Mucosa of descending colon (tissue), 3 donors: ENCODE measurements around the gene SLIT3. TPM values are rescaled to one million over a fixed set of nuclear protein-coding genes. Genes with fewer than 3 reads are reported as not detected.
A peak's percentile ranks its signal among the peaks of the same experiment; 100 is the strongest.

Experiments
- ATAC-seq: fragments of 200-7000 bp; cut with Tn5 transposase; one replicate; pipeline ENCODE4 v1.9.1; 2020; ENCODE audit warnings: mild to moderate bottlenecking, moderate library complexity
- DNase-seq, 3 donors: peaks; one replicate each; pipeline ENCODE4 v3.0.0-alpha.2; 2020
- H3K36me3 ChIP-seq: fragments of 200-600 bp; one replicate; pipeline ENCODE4 v1.8.0; 2021; ENCODE audit warnings: low read depth, mild to moderate bottlenecking
- H3K4me1 ChIP-seq: fragments of 200-600 bp; one replicate; pipeline ENCODE4 v1.8.0; 2021; ENCODE audit warnings: low read depth, mild to moderate bottlenecking
- H3K4me3 ChIP-seq: fragments of 200-600 bp; one replicate; pipeline ENCODE4 v1.8.0; 2021; ENCODE audit warnings: mild to moderate bottlenecking
- H3K9me3 ChIP-seq: fragments of 200-600 bp; one replicate; pipeline ENCODE4 v1.8.0; 2021; ENCODE audit warnings: mild to moderate bottlenecking
- intact Hi-C, 2 donors: fragments of 100-400 bp; cut with DNase I in 1 of 2; cut with micrococcal nuclease in 1 of 2; formaldehyde crosslinking; loops; one replicate each; pipeline versions ENCODE4 v1.11.0 to v1.11.1; 2022; cut with DNase I, micrococcal nuclease
- total RNA-seq, 3 donors: library from RNA; stranded (reverse); fragmentation: NEBNext Ultra II Directional in 2 of 3; extraction: Animal tissue kit (Norgen Biotek cat#: 25700) in 2 of 3; gene quantifications; one replicate each; pipeline versions ENCODE4 v1.2.1 to v1.2.4, GENCODE V29; 2021 to 2023
- TF ChIP-seq, protein P1 (sequence below): fragments of 200-600 bp; IDR thresholded peaks from one replicate; pipeline ENCODE4 v1.8.0; 2022; ENCODE audit warnings: antibody characterized with exemption, mild to moderate bottlenecking
- donor health status: DM: no; HTN: no; CAD: no; lungs with moderate emphysema.
- donor health status: DM: no; HTN: no; CAD: no.
- donor health status: DM: no; HTN: yes; CAD: no.

The SLIT3 gene
- total RNA-seq, 3 donors from 2014 or later: 4.2 to 25.5 (median 16.1) TPM

DNA sequence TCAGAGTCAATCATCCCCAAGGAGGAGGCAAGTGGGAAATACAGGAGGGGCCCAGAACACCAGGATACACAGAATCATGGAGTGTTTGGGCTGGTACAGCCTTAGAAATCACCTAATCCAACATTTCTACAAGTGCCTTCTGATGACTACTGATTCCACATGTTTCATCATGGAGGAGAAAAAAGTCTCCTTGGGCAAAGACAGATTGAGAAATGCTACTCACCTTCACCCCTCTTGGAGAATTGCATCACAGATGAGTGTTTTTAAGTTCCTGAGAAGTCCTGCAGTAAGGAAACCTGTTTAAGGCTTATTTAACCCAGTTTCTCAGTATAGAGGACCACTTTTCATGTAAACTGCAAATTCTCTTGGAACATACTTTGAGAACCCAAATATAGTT is 2.2 kb upstream of the SLIT3 start:
- Histone ChIP-seq H3K36me3 (no peaks in the 10 kb centered on the region), H3K4me1 (peaks cover 4% of the 10 kb centered on the region), H3K4me3 (no peak overlapping the region), H3K9me3 (no peaks in the 10 kb centered on the region)
- intact Hi-C loops: loop anchor here (2.0 to 10.0 kb wide), 2 partner anchors 316 to 628 kb away; no protein-coding TSS in a partner anchor
- ATAC-seq (no peak), DNase-seq (no peak)
- TF ChIP-seq, protein P1, sequence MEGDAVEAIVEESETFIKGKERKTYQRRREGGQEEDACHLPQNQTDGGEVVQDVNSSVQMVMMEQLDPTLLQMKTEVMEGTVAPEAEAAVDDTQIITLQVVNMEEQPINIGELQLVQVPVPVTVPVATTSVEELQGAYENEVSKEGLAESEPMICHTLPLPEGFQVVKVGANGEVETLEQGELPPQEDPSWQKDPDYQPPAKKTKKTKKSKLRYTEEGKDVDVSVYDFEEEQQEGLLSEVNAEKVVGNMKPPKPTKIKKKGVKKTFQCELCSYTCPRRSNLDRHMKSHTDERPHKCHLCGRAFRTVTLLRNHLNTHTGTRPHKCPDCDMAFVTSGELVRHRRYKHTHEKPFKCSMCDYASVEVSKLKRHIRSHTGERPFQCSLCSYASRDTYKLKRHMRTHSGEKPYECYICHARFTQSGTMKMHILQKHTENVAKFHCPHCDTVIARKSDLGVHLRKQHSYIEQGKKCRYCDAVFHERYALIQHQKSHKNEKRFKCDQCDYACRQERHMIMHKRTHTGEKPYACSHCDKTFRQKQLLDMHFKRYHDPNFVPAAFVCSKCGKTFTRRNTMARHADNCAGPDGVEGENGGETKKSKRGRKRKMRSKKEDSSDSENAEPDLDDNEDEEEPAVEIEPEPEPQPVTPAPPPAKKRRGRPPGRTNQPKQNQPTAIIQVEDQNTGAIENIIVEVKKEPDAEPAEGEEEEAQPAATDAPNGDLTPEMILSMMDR: no peak

DNA sequence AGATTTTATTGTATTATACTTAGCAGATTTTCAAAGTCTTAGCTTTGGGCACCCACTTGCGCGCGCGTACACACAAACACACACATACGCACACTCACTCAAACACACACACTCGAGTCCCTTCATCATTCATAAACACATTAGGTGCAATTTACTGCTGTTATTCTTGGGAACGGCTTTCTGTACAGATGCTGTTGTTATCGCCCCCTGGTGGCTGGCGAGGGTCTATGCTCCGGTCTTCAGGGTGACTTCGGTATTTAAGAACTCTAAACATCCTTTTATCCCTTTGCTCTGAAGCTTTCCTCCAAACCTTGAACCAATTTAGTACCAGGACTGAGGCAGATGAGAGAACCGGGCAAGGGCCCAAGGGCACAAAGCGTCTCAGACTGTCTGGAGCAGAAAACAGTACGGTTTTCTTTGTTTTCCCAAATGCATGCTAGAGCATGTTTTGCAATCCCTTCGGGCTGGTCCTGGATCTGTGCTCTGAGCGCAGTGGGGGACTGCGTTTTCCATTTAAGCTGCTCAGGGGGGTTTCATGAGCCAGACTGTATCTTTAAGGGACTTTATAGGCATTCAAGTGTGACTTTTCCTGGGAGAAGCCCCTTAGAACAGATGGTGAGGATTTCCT is 1.7 kb upstream of the SLIT3 start:
- Histone ChIP-seq H3K4me1 (peaks cover 4% of the 10 kb centered on the region), H3K9me3 (no peaks in the 10 kb centered on the region), H3K4me3 (no peak overlapping the region), H3K36me3 (no peaks in the 10 kb centered on the region)
- TF ChIP-seq, protein P1: peak; percentile 79
- intact Hi-C loops: loop anchor here (2.0 to 10.0 kb wide), 2 partner anchors 316 to 628 kb away; no protein-coding TSS in a partner anchor
- DNase-seq (peak; percentile 63 to 76 (median 70)), ATAC-seq (peak; percentile 66)

DNA sequence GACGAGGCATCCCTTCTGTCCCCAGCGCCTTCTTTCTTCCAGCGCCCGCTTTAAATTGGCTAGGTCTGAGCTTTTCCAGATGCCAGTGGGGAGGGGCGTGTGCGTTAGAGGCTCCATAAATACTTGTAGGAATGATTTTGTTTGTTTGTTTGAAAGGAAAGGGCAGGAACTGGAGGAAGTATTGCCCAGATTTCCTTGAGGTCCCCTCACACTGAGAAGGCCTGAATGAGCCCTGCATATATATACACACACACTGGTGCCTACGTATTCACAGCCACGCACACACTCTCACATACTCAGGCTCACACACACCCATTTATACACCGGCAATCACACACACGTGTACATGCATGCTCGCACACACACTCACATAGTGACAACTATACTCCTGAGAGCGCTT is 1.0 kb upstream of the SLIT3 start:
- intact Hi-C loops: loop anchor here (2.0 to 10.0 kb wide), 2 partner anchors 315 to 627 kb away; no protein-coding TSS in a partner anchor
- Histone ChIP-seq H3K4me3 (no peak overlapping the region), H3K4me1 (peaks cover 4% of the 10 kb centered on the region), H3K9me3 (no peaks in the 10 kb centered on the region), H3K36me3 (no peaks in the 10 kb centered on the region)
- no peak for ATAC-seq
- no peak for DNase-seq
- TF ChIP-seq, protein P1: no peak

DNA sequence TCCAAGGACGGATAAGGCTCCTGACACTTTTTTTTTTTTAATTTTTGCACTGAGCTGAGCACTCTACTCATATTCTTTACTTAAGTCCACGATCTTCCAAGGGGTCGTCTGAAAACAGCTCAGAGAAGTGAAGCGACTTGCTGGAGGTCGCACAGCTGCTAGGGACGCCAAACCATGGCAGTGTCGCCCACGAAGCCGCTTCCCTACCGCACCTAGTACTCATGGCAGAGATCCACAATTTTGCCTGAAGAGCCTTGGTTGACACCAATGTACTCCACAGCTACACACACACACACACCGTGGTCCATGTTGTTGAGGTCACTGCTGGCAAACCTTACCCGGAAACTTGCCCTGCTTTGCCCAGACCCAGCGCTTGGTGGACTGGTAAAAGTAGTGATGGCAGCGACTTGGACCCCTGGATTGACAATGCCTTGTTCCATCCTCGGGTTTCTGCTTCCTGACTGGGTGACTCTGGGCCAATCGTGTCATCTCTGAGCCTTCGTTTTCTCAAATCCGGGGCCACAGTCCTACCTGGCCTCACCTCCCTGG is 521 bp upstream of the SLIT3 start:
- DNase-seq: no peak
- peaks cover 4% of the 10 kb centered on the region for H3K4me1 ChIP-seq
- no peak overlapping the region for H3K4me3 ChIP-seq
- TF ChIP-seq, protein P1: no peak
- H3K9me3 ChIP-seq: no peaks in the 10 kb centered on the region
- intact Hi-C loops: loop anchor here in 1 of 2 donors (10.0 kb wide), 1 partner anchor 627 kb away; no protein-coding TSS in a partner anchor
- H3K36me3 ChIP-seq: no peaks in the 10 kb centered on the region
- no peak for ATAC-seq

DNA sequence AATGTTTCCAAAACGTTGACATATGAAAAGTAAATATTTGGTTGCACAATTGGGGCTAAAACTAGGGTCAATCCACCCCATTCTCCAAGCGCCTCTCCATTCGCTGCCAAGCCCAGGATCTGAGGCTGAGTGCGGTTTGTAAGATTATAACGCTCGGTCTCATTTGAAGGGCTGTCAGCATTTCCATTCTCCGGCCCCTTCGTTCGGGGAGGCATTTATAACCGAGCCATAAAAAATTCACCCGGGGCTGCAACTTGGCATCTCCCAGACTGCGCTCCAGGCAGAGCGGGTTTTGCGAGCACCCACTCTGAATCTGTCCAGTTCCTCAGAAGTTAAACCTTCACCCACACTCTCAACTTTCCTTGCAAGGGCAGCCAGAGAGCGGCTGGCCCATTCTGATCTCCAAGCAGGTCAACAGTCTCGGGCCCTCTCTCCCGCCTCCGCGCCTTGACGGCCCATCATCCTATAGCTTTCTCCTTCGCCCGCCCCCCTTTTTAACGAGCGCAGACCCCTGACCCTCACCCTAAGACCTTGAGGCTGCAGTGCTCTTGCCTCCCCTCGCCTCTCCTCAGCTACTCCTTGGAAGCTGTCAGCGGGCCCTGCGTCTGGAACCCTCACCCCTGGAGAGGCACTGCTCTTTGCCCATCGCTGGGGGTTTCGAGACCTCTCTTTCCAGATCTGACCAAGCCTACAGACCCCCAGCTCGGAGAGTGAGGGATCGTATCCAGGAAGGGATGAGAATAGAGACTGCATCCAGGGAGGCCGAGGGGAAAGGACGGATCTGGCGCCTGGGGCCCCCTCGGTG is 1.1 kb downstream of the SLIT3 start:
- no peak overlapping the region for H3K4me3 ChIP-seq
- H3K9me3 ChIP-seq: no peaks in the 10 kb centered on the region
- H3K36me3 ChIP-seq: no peaks in the 10 kb centered on the region
- peaks cover 4% of the 10 kb centered on the region for H3K4me1 ChIP-seq
- TF ChIP-seq, protein P1: no peak
- no peak for DNase-seq
- intact Hi-C loops: loop anchor here in 1 of 2 donors (10.0 kb wide), 1 partner anchor 625 kb away; no protein-coding TSS in a partner anchor
- no peak for ATAC-seq
